Thyroid gland (tissue), 4 donors: Measurements from ENCODE around the gene GALK1.

Source experiments
- POLR2A ChIP-seq, 2 donors: fragments of 450-650 bp; IDR thresholded peaks; one replicate each; pipeline ENCODE4 v1.6.1; 2017; ENCODE audit warnings: antibody characterized with exemption in 2 of 2, mild to moderate bottlenecking in 2 of 2, moderate library complexity in 1 of 2
- TF ChIP-seq, protein P1 (sequence below), 6 experiments: fragments of 200-600 bp in 3 of 6; fragments of 450-650 bp in 3 of 6; sonication (generic) in 3 of 6; IDR thresholded peaks; one replicate each; pipeline ENCODE4 v1.5.1; 2016 to 2019; ENCODE audit warnings: antibody characterized with exemption in 6 of 6, mild to moderate bottlenecking in 2 of 6, inconsistent platforms in 1 of 6, moderate library complexity in 1 of 6

DNA sequence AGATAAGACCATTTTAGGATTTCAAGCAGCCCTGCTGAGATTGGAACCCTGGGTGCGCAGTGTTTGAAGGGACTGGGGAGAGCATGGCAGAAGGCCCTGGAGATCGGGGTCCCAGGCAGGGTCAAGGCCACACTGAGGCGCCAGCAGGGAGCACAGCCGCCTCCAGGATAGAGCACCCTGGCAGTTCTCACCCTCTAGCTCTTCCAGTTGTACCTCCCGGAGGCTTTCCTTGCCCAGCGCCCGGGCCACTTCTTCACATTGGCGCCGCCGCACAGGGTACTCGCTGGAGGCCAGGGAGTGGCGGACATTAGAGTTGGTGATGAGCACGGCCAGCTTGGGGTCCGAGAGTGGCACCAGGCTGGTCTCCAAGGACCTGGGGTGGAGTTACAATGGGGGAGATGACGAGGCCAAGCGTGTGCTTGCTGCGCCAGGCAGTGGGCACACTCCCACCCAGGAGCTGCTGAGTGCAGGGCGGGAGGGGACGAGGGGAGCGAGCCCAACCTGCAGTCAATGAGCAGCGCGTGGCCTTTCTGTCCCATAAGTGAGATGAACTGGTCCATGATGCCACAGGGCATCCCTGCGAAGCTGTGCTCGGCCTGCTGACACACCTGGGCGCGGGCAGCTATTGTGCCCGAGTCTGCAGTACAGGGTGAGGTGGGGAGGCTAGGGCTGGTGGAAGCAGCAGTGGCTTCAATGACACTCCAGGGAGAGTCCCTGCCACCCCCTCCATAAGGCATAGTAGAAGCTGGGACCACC, 2.3 kb downstream of the GALK1 start:
- TF ChIP-seq, protein P1, sequence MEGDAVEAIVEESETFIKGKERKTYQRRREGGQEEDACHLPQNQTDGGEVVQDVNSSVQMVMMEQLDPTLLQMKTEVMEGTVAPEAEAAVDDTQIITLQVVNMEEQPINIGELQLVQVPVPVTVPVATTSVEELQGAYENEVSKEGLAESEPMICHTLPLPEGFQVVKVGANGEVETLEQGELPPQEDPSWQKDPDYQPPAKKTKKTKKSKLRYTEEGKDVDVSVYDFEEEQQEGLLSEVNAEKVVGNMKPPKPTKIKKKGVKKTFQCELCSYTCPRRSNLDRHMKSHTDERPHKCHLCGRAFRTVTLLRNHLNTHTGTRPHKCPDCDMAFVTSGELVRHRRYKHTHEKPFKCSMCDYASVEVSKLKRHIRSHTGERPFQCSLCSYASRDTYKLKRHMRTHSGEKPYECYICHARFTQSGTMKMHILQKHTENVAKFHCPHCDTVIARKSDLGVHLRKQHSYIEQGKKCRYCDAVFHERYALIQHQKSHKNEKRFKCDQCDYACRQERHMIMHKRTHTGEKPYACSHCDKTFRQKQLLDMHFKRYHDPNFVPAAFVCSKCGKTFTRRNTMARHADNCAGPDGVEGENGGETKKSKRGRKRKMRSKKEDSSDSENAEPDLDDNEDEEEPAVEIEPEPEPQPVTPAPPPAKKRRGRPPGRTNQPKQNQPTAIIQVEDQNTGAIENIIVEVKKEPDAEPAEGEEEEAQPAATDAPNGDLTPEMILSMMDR (IDR thresholded peaks at IDR 0.05): no peak
- TF ChIP-seq POLR2A (IDR thresholded peaks at IDR 0.05): no peak
